Measurements from ENCODE around the gene SDF2. TPM values are rescaled to one million over a fixed set of nuclear protein-coding genes. Genes with fewer than 3 reads are reported as not detected.
"Not testable (repeated sequence)": the region's sequence is repeated elsewhere in the genome, so short reads cannot be mapped to it uniquely, and the experiment has no call there.

SDF2 gene
- total RNA-seq, 1 donor from 2014 or later, result 29.0 TPM

DNA sequence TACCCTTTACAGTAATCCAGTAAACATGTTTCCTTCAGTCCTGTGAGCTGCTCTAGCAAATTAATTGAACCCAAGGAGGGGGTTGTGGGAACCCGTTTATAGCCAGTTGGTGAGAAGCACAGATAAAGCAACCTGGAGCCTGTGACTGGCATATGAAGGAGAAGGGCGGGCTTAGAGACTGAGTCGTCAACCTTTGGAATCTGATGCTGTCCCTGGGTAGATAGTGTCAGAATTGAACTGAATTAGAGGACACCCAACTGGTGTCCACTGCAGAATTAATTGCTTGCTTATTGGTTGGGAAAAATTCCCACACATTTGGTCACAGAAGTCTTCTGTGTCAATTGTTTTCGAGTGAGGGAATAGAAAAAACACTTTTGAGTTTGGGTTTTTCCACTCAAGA, 34.9 kb downstream of the SDF2 start:
- ATAC-seq, result no peak

DNA sequence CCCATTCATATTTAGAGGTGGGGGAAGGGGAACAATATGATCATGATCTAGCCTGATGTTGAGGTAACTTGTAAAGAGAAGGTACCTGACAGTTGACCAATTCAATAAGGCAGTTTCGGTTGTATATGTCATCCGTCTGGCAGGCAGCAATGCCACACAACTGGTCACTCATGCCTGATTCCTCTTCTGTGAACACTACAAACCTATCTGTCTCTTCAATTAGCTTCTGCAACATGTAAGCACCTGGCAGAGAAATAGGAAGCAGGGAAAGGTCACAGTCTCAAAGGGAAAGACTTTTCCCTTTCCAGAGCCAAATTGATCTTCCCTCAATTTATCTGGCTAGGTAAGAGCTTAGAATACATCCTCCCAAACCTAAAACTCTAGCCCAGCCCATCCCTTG, 37.6 kb downstream of the SDF2 start:
- ATAC-seq, result no peak

DNA sequence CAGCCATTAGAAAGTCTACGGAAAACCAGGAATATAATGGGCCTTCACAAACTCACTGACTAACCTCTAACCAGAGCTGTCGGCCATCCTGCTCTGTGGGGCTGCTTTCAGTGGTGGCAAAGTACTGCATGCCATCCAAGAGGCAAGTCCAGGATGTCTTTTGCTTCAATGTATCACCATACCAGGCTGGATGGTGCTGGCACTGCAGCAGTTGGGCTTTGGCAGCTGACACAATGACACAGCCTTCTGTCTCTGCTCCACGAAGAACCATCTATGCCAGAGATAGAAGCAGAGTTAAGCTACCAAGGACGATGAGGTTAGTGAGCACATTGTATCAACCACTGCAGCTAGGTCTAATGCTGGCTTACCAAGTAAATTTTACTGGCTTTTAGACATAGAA, 38.0 kb downstream of the SDF2 start:
- no peak for ATAC-seq

DNA sequence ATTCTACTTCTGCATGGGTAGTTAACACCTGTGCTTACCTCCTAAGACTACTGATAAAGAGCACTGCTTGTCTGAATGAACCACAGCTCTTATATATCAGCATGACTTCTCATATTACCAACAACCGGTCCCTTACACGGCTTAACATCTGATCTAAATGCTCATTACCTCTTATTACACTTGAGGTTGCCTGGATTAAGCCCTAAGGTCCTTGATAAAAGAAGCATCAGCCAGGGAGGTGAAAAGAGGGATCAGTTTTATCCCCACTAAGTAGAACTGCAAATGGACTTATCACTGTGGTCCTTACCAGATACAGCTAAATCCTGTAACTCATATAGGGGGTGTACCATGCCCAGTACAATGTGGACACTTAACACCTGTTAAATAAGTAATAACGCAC, 39.5 kb downstream of the SDF2 start:
- no peak for ATAC-seq

DNA sequence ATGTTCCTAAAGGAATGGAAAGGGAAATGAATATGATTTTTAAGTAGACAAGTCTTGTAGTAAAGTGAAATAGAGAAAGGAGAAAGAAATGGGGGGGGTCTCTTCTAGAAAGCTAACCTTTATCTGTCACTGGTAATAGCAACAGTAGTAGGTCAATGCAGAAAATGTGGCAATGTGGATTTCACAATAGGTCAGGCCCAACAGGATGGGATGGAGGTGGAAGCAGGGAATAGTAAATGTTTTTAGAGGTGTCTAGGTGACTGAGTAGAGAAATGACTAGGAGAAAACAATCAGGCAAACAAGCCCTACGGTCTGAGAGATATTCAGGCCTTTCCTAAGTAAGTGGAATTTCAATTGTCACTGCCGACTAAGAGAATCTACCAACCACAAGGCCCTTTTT, 41.7 kb downstream of the SDF2 start:
- ATAC-seq, result no peak

GRCh38 chr17:28618464-28618863, 43.2 kb downstream of the SDF2 start:
- no peak for ATAC-seq

GRCh38 chr17:28616281-28616680, 45.4 kb downstream of the SDF2 start:
- no peak for ATAC-seq

DNA sequence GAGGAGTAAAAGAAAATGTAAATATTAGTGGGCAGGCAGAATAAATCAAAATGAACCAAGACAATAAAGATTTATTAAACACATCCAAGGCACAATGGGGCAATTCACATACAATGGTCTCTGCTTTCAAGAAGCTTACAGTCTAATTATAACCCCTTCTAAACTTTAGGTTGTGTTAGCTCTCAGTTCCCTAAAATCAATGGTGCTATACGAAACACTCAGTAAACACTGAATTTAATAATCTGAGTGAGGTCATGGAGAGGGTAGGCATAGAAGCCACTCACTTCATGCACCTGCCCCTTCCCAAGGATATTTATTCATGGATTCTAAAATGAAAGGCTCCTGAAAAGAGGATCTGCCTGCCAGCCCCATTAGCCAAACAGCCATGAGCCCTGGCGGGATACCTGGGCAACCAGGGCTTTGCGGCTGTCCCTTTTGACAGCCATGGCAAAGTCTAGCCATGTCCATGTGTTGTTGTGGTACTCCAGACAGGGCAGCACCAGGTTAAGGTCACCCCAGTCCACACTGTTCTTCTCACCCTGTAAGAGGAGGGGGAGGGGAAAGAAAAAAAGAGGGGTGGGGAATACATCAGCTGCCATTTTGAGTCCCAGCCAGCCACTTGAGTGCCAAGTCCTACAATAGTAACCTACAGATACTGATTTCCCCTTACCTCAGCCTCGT, 46.3 kb downstream of the SDF2 start:
- ATAC-seq, result no peak

DNA sequence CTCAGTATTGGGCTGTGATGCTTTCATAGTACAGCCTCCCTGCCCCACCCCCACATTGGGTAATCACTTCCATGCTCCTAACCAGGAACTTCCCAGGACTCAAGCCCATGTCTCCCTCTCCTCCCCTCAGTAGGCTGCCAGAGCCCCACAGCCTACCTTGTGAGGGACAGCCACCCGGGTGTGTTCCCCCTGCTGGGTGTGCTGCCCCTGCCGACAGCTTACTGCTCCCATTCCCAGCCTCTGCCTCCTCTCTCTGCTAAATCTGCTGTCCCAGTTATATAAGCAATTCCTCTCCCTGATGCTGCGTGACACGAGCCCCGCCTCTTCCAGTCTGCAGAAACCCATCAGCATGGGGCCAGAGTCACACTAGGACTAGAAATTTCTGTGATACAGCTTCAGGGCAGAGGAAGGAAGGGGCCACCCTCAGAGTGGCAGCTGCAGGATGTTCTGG, 47.8 kb downstream of the SDF2 start, which contains the start of gene RSKR:
TSS of gene RSKR (minus strand) at position 255 of the 451 bp plus-strand sequence. CDS start at position 231, 24 bp downstream.
- no peak for ATAC-seq

- peak; percentile 27 for ATAC-seq
Measured at GRCh38 chr17:28612936-28613872, 48.5 kb downstream of the SDF2 start.

GRCh38 chr17:28612531-28612930, 49.2 kb downstream of the SDF2 start:
- no peak for ATAC-seq

DNA sequence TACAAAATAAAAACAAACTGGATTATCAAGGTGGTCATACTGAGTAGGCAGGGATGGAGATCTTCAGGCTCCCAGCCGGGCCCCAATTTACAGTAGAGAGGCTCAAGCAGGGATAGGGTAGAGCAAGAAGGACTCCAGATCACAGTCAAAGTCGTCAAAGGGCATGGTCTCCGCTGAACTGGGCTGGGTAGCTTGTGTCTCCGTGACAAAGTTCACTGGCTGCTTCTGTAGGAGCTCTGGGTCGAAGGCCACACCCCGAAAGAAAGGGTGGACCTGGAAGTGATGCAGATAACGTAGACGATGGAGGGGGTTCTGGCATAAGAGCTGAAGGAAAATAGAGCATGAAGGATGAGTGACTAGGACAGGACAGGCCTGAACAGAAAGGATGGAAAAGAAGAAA, 51.3 kb downstream of the SDF2 start:
- ATAC-seq, result no peak

DNA sequence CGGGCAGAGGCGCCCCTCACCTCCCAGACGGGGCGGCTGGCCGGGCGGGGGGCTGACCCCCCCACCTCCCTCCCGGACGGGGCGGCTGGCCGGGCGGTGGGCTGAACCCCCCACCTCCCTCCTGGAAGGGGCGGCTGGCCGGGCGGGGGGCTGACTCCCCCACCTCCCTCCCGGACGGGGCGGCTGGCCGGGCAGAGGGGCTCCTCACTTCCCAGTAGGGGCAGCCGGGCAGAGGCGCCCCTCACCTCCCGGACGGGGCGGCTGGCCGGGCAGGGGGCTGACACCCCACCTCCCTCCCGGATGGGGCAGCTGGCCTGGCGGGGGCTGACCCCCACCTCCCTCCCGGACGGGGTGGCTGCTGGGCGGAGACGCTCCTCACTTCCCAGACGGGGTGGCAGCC, 57.7 kb downstream of the SDF2 start:
- ATAC-seq, result not testable (repeated sequence)

GRCh38 chr17:28599311-28600184, 62.2 kb downstream of the SDF2 start:
- ATAC-seq, result peak; percentile 80

DNA sequence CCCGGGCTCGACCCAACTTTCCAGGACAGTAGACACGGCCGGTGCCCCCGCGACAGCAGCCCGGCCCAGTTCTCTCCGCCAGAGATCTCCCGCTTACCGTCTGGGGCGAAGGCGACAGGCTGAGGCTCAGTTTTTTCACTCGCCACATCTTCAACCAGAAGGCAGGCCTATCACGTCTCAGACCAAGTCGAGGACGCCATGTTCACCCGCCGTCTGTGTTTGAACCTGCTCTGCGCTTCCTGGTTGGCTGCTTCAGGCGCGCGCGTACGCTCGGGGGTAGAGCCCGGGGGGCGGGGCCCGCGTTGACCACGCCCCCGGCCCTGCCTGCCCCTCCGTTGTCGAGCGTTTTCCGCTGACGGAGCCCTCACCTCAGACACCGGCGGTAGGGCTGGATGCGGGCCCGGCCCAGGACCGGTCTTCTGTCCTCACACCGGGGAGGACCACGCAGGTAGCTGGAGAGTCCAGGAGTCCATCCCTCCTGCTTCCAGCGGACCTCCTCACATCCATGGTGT, 62.9 kb downstream of the SDF2 start, which contains the start of gene SPAG5:
TSS of gene SPAG5 (minus strand) at position 227 of the 512 bp plus-strand sequence. CDS start at position 148, 79 bp downstream.
- peak; percentile 98 for ATAC-seq

GRCh38 chr17:28598389-28598788, 63.3 kb downstream of the SDF2 start:
- ATAC-seq, result no peak

Other genes starting within 250 kb of the SDF2 start
- gene SLC13A2, start 188.3 kb downstream of the SDF2 start, total RNA-seq, result not detected
- gene FOXN1, start 155.6 kb downstream of the SDF2 start, total RNA-seq, result 14.8 TPM
- 19.2 TPM for gene UNC119, start 109.3 kb downstream of the SDF2 start, total RNA-seq
- 37.3 TPM for gene PIGS, start 90.4 kb downstream of the SDF2 start, total RNA-seq
- 24.9 TPM for gene ALDOC, start 85.0 kb downstream of the SDF2 start, total RNA-seq
- 24.3 TPM for gene SPAG5, start 62.9 kb downstream of the SDF2 start, total RNA-seq
- gene RSKR, start 47.7 kb downstream of the SDF2 start, total RNA-seq, result 4.2 TPM
- gene BLTP2, start 16.7 kb downstream of the SDF2 start, total RNA-seq, result 67.9 TPM
- gene SUPT6H, start 299 bp upstream of the SDF2 start, total RNA-seq, result 31.8 TPM
- 0.64 TPM for gene PROCA1, start 50.0 kb upstream of the SDF2 start, total RNA-seq
- gene RAB34, start 56.0 kb upstream of the SDF2 start, total RNA-seq, result 34.2 TPM
- 1,336 TPM for gene RPL23A, start 58.1 kb upstream of the SDF2 start, total RNA-seq
- 14.7 TPM for gene TLCD1, start 64.3 kb upstream of the SDF2 start, total RNA-seq
- 3.9 TPM for gene NEK8, start 66.9 kb upstream of the SDF2 start, total RNA-seq
- gene TRAF4, start 82.1 kb upstream of the SDF2 start, total RNA-seq, result 41.6 TPM
- gene FAM222B, start 180.9 kb upstream of the SDF2 start, total RNA-seq, result 12.2 TPM
- gene ERAL1, start 193.1 kb upstream of the SDF2 start, total RNA-seq, result 31.7 TPM
- gene FLOT2, start 235.8 kb upstream of the SDF2 start, total RNA-seq, result 111 TPM
- 10.0 TPM for gene DHRS13, start 241.2 kb upstream of the SDF2 start, total RNA-seq